Measurements from ENCODE around the gene TIMP2.

TIMP2 gene

GRCh38 chr17:78959803-78960202, 34.6 kb upstream of the TIMP2 start:
- Histone ChIP-seq H3K4me1 (ENCODE audit: low read length) (peaks cover 3% of the 10 kb centered on the region), H3K4me3 (ENCODE audit: low read length) (no peak overlapping the region), H2AFZ (ENCODE audit: low read depth, low read length) (no peak overlapping the region), H3K27me3 (ENCODE audit: low read depth, low read length) (no peaks in the 10 kb centered on the region), H3K36me3 (replicated peaks; ENCODE audit: low read depth, low read length) (no peaks in the 10 kb centered on the region), H3K79me2 (ENCODE audit: low read length) (no peaks in the 10 kb centered on the region), H3K27ac (ENCODE audit: low read length) (no peak overlapping the region), H3K4me2 (ENCODE audit: low read length) (no peak overlapping the region), H4K20me1 (ENCODE audit: insufficient read depth, low read length) (no peaks in the 10 kb centered on the region), H3K9me3 (ENCODE audit: insufficient read depth, low read length) (no peaks in the 10 kb centered on the region), H3K9ac (ENCODE audit: low read length) (no peak overlapping the region)
- no peak for TF ChIP-seq EZH2phosphoT487 (IDR thresholded peaks at IDR 0.05; ENCODE audit: low read depth)
- TF ChIP-seq, protein P1, sequence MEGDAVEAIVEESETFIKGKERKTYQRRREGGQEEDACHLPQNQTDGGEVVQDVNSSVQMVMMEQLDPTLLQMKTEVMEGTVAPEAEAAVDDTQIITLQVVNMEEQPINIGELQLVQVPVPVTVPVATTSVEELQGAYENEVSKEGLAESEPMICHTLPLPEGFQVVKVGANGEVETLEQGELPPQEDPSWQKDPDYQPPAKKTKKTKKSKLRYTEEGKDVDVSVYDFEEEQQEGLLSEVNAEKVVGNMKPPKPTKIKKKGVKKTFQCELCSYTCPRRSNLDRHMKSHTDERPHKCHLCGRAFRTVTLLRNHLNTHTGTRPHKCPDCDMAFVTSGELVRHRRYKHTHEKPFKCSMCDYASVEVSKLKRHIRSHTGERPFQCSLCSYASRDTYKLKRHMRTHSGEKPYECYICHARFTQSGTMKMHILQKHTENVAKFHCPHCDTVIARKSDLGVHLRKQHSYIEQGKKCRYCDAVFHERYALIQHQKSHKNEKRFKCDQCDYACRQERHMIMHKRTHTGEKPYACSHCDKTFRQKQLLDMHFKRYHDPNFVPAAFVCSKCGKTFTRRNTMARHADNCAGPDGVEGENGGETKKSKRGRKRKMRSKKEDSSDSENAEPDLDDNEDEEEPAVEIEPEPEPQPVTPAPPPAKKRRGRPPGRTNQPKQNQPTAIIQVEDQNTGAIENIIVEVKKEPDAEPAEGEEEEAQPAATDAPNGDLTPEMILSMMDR (IDR thresholded peaks at IDR 0.05; ENCODE audit: low read depth, low read length), result no peak

DNA sequence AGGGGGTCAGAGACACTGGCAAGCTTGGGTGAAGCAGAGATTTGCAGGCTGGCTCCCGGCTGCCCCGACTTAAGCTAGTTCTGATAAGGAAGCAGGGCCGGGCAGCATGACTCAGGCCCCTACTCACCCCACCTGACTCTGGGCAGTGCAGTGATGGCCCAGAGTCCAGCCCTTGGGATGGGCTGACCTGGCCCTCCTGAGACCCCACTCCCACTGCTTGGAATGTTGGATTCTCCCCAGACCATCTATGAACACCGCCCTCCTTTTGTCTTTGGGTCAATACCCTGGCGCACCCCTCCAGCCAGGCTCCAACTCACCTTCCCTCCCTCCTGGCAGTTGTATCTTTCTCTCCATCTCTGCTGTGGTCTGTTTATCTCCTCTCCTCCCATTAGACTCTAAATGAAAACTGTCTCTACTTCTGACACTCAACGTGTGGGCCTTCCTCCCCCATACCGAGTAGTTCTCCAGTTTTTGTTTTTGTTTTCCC, 33.5 kb upstream of the TIMP2 start:
- no peak overlapping the region for H3K4me2 ChIP-seq (ENCODE audit: low read length)
- H3K9ac ChIP-seq (ENCODE audit: low read length), result no peak overlapping the region
- H3K4me3 ChIP-seq (ENCODE audit: low read length), result no peak overlapping the region
- H3K27me3 ChIP-seq (ENCODE audit: low read depth, low read length), result no peaks in the 10 kb centered on the region
- no peak overlapping the region for H2AFZ ChIP-seq (ENCODE audit: low read depth, low read length)
- H4K20me1 ChIP-seq (ENCODE audit: insufficient read depth, low read length), result no peaks in the 10 kb centered on the region
- H3K79me2 ChIP-seq (ENCODE audit: low read length), result no peaks in the 10 kb centered on the region
- peaks cover 8% of the 10 kb centered on the region for H3K4me1 ChIP-seq (ENCODE audit: low read length)
- no peaks in the 10 kb centered on the region for H3K9me3 ChIP-seq (ENCODE audit: insufficient read depth, low read length)
- TF ChIP-seq EZH2phosphoT487 (IDR thresholded peaks at IDR 0.05; ENCODE audit: low read depth), result no peak
- TF ChIP-seq, protein P1 (IDR thresholded peaks at IDR 0.05; ENCODE audit: low read depth, low read length), result no peak
- H3K27ac ChIP-seq (ENCODE audit: low read length), result no peak overlapping the region
- H3K36me3 ChIP-seq (replicated peaks; ENCODE audit: low read depth, low read length), result no peaks in the 10 kb centered on the region

DNA sequence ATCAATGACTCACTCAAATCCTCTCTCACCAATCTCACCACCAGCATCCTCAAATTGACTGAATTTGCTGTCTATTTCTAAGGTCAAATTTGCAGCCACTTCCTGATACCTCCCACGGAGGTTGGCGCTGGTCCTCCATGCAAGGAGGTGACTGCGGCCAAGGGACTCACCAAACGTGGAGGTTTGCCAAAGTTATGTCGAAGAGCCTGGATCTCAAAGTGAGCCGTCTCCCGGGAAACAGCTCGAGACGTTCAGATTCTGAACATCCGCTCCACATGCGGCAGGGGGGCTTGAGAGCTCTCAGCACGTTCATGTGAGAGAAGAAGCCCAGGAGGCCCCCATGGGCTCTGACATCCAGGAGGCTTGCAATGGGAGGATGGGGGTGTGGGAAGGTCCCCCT, 31.9 kb upstream of the TIMP2 start:
- Histone ChIP-seq H3K4me1 (ENCODE audit: low read length) (peaks cover 8% of the 10 kb centered on the region), H3K9me3 (ENCODE audit: insufficient read depth, low read length) (no peaks in the 10 kb centered on the region), H3K79me2 (ENCODE audit: low read length) (no peaks in the 10 kb centered on the region), H3K9ac (ENCODE audit: low read length) (no peak overlapping the region), H2AFZ (ENCODE audit: low read depth, low read length) (no peak overlapping the region), H4K20me1 (ENCODE audit: insufficient read depth, low read length) (no peaks in the 10 kb centered on the region), H3K4me3 (ENCODE audit: low read length) (no peak overlapping the region), H3K36me3 (replicated peaks; ENCODE audit: low read depth, low read length) (no peaks in the 10 kb centered on the region), H3K27me3 (ENCODE audit: low read depth, low read length) (no peaks in the 10 kb centered on the region), H3K4me2 (ENCODE audit: low read length) (no peak overlapping the region), H3K27ac (ENCODE audit: low read length) (no peak overlapping the region)
- no peak for TF ChIP-seq EZH2phosphoT487 (IDR thresholded peaks at IDR 0.05; ENCODE audit: low read depth)
- TF ChIP-seq, protein P1 (IDR thresholded peaks at IDR 0.05; ENCODE audit: low read depth, low read length), result no peak

DNA sequence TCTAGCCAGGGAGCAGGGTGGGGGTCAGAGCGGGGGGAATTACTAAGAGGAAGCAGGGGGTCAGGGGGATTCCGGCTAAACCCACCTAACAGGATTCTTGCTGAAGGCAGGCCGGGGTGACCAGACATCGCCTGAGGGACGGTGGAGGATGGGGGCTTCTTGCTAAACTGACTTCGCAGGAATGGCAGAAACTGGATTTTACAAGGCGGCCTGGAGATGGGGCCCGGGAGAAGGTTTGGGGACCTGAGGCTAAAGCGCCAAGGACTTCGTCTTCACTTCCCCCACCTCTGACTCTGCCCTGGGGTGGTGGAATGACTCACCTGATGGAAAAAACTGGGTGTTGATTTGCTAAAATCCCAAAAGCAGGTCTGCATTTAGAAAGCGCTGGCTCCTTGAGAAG, 31.1 kb upstream of the TIMP2 start:
- Histone ChIP-seq H3K4me1 (ENCODE audit: low read length) (peaks cover 8% of the 10 kb centered on the region), H3K4me2 (ENCODE audit: low read length) (no peak overlapping the region), H3K27me3 (ENCODE audit: low read depth, low read length) (no peaks in the 10 kb centered on the region), H3K9me3 (ENCODE audit: insufficient read depth, low read length) (no peaks in the 10 kb centered on the region), H3K9ac (ENCODE audit: low read length) (no peak overlapping the region), H3K4me3 (ENCODE audit: low read length) (no peak overlapping the region), H3K79me2 (ENCODE audit: low read length) (no peaks in the 10 kb centered on the region), H4K20me1 (ENCODE audit: insufficient read depth, low read length) (no peaks in the 10 kb centered on the region), H2AFZ (ENCODE audit: low read depth, low read length) (no peak overlapping the region), H3K27ac (ENCODE audit: low read length) (no peak overlapping the region), H3K36me3 (replicated peaks; ENCODE audit: low read depth, low read length) (no peaks in the 10 kb centered on the region)
- TF ChIP-seq, protein P1 (IDR thresholded peaks at IDR 0.05; ENCODE audit: low read depth, low read length), result no peak
- TF ChIP-seq EZH2phosphoT487 (IDR thresholded peaks at IDR 0.05; ENCODE audit: low read depth), result no peak

Data from OCI-LY3 (cell line).